HuH-7 (cell line): ENCODE data around the gene WIPF3.
"Not testable (repeated sequence)": the region's sequence is repeated elsewhere in the genome, so short reads cannot be mapped to it uniquely, and the experiment has no call there.

Experiments
- DNase-seq: peaks from one replicate; pipeline ENCODE4 v3.0.0; 2011; ENCODE audit warnings: low spot score

Gene WIPF3

GRCh38 chr7:29955075-29955792, 148.9 kb downstream of the WIPF3 start:
- DNase-seq = no peak

DNA sequence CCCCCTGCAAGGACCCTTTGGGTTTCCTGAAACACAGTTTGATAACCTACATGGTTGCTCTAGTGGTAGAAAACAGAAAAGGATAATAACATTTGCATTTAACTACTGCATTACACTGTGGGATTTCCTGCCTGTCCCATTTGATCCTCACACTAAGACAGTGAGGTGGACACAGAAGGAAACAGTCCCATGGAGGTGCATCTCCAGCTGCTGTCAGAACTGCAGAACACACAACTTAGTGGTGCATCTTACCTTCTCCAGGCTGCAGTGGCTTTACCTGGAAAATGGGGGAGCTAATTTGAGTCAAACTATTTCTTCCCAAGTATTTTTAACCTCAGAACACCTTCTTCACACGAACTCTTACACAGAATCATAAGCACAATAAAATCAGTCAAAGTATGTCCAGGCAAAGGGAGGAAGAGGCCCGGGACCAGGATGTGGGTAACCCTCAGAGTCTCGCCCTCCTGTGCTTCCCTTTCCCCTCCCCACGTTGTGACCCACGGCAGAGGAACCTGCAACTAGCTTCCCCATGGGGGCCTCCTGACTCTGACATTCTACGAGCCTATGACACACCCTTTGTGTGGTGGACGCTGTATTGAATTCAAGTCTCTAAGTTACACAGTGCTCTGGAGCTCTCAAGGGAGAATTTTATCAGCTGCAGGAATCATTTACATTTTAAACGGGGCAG, 149.6 kb downstream of the WIPF3 start:
- no peak for DNase-seq

DNA sequence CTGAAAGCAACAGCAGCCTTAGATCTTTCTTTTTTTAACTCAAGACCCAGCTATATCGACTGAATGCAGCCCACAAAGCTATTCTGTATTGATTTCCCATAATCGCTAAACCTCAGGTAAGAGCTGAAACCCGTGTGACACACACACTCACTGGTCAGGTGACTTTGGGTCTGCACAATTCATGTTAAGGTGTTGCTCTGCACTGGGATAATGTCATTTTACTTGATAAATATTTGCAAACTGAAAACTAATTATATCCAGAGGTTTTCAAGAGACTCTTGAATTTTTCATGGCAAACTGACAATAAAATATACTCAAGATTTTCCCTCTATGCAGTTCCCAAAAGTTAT, 150.2 kb downstream of the WIPF3 start:
- no peak for DNase-seq

GRCh38 chr7:29957521-29958310, 151.4 kb downstream of the WIPF3 start:
- DNase-seq = no peak

GRCh38 chr7:29958667-29959358, 152.5 kb downstream of the WIPF3 start:
- no peak for DNase-seq

DNA sequence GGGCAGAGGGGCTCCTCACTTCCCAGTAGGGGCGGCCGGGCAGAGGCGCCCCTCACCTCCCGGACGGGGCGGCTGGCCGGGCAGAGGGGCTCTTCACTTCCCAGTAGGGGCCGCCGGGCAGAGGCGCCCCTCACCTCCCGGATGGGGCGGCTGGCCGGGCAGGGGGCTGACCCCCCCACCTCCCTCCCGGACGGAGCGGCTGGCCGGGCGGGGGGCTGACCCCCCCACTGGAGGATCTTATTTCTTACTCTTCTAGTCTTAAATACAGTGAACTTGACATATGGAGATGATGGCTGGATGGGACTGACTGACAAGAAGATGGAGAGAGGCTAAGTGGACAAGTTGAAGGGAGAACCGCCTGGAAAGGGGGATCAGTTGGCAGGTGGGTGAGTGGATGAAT, 155.3 kb downstream of the WIPF3 start:
- not testable (repeated sequence) for DNase-seq

DNA sequence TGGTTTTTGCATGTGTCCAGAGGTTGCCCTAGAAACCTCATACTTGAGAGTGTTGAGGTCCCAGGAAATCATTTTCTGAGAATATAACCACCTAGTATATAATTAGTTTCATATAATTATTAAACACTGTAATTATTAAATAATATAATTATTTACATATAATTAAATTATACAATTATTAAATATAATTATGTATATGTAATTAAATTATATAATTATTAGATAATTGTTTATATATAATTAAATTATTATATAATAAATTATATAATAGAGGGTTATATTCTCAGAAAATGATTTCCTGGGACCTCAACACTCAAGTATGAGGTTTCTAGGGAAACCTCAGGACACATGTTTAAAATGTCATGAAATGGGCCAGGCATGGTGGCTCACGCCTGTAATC, 155.7 kb downstream of the WIPF3 start:
- no peak for DNase-seq

- DNase-seq = no peak
These were observed 158.7 kb downstream of the WIPF3 start for GRCh38 chr7:29965030-29965429.
